ENCODE data around the gene CRADD.

Gene CRADD

DNA sequence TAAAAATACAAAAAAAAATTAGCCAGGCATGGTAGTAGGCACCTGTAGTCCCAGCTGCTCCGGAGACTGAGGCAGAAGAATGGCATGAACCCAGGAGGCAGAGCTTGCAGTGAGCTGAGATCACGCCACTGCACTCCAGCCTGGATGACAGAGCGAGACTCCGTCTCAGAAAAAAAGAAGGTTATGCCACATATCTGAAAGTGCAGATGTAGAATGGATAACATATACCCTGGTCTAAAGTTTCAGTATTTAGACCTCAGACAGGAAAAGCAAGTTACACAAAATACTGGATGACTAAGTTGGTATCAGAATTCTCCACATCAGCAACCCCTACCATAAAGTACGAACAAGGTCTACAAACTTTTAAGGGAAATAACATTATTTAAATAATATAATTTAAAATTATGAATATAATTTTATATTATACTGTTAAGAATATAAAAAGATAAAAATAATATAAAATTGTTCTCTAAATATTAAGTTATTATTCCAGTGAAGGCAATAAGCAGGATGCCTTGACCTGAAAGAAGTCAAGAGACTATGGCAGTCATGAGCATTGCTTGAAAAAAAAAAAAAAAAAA lies 169.9 kb downstream of the CRADD start:
- Histone ChIP-seq H3K36me3 (ENCODE audit: control insufficient read depth, insufficient read depth, low read length) (no peaks in the 10 kb centered on the region), H3K27ac (ENCODE audit: low read depth, low read length, severe bottlenecking) (no peak overlapping the region), H3K9me3 (ENCODE audit: control insufficient read depth, low read length) (no peaks in the 10 kb centered on the region), H3K4me3 (ENCODE audit: extremely low read depth, insufficient read depth, low read length, poor library complexity, severe bottlenecking) (no peak overlapping the region), H3K4me1 (ENCODE audit: control insufficient read depth, insufficient read depth, low read length, poor library complexity, severe bottlenecking) (no peaks in the 10 kb centered on the region)
- 83 to 98% methylated on average over 1 to 4 of the region's 5 CpGs for WGBS, 2 experiments (ENCODE audit: insufficient coverage in 2 of 2)

DNA sequence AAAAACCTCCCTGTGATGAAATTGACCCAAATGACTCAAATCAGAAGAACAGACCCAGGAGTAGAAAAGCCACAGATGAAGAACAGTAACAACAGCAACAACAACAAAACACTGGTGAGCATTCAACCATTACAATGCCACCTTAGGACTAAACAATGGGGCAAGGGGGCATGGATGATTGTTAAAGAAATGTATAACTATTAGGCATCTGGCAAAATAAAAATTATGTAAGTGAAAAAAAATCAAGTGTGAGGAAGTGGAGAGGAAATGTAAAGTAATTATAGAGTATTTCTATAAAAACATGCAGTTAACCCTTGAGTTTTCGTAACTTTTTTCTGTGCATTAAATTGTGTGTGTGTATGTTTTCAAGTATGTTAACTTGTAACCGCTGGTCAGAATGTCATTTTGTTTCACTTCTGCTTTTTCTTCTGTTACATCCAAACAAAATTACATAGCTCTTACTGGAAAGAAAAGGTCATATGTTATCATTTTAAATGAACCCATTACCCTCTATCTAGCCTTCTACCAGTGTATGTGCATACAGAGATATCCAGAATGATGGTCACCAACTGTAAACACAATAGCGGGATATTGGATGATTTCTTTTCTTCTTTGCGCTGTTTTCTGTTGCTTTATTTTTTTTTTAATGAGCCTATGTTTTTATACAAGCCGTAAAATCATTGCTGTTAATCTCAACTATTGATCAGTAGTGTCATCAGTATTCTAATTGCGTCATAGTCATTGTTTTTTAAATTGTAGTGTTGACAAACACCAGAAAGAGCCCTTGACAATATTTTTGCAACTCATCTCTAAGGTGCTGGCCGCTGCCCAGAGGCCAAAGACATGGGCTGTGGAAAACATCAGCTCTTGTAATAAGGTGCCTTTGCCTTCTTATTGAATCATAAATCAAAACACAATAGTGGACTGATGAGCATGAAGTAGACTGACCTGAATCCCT lies 170.6 kb downstream of the CRADD start:
- H3K36me3 ChIP-seq (ENCODE audit: control insufficient read depth, insufficient read depth, low read length): no peaks in the 10 kb centered on the region
- H3K4me3 ChIP-seq (ENCODE audit: extremely low read depth, insufficient read depth, low read length, poor library complexity, severe bottlenecking): no peak overlapping the region
- 100% methylated on average over 4 of the region's 7 CpGs; no CpG with 5 or more reads in 1 of the 2 experiments for WGBS, 2 experiments (ENCODE audit: insufficient coverage in 2 of 2)
- no peak overlapping the region for H3K27ac ChIP-seq (ENCODE audit: low read depth, low read length, severe bottlenecking)
- H3K9me3 ChIP-seq (ENCODE audit: control insufficient read depth, low read length): no peaks in the 10 kb centered on the region
- H3K4me1 ChIP-seq (ENCODE audit: control insufficient read depth, insufficient read depth, low read length, poor library complexity, severe bottlenecking): no peaks in the 10 kb centered on the region

DNA sequence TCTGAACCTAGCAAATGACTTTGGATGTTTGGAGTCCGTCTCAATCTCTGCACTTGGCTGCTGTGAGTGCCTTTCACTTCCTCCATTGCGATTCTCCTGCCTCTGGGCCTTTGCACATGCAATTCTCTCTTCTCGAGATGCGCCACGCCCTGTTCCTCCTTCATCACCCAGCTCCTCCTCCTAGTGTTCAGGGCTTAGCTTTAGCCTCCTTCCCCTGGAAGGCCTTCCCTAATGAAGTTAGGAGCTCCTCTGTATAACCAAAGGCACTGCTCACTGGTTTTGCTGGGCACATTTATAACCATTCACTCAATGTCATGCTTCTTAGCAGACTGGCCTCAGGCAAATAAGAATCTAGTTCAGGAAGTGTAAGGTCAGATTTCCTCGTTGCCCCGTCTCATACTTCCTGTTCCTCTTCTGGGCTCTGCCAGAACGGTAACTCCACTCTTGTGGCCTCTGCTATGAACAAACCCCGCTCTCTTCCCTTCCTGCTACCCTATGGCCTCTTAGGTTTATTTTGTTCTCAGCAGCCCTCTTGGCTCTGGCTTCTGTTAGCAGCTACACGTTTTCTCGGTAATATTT lies 171.4 kb downstream of the CRADD start:
- no peak overlapping the region for H3K27ac ChIP-seq (ENCODE audit: low read depth, low read length, severe bottlenecking)
- H3K4me3 ChIP-seq (ENCODE audit: extremely low read depth, insufficient read depth, low read length, poor library complexity, severe bottlenecking): no peak overlapping the region
- 92 to 97% methylated on average over 9 to 11 of the region's 11 CpGs for WGBS, 2 experiments (ENCODE audit: insufficient coverage in 2 of 2)
- no peaks in the 10 kb centered on the region for H3K36me3 ChIP-seq (ENCODE audit: control insufficient read depth, insufficient read depth, low read length)
- H3K4me1 ChIP-seq (ENCODE audit: control insufficient read depth, insufficient read depth, low read length, poor library complexity, severe bottlenecking): no peaks in the 10 kb centered on the region
- no peaks in the 10 kb centered on the region for H3K9me3 ChIP-seq (ENCODE audit: control insufficient read depth, low read length)

DNA sequence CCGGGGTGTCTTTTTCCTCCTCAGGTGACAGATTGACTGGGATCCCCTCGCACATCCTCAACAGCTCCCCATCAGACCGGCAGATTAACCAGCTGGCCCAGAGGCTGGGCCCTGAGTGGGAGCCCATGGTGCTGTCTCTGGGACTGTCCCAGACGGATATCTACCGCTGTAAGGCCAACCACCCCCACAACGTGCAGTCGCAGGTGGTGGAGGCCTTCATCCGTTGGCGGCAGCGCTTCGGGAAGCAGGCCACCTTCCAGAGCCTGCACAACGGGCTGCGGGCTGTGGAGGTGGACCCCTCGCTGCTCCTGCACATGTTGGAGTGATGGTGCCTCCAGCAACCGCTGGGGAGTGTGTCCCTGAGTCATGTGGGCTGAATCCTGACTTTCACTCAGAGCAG lies 172.8 kb downstream of the CRADD start:
- H3K36me3 ChIP-seq (ENCODE audit: control insufficient read depth, insufficient read depth, low read length): no peaks in the 10 kb centered on the region
- no peak overlapping the region for H3K27ac ChIP-seq (ENCODE audit: low read depth, low read length, severe bottlenecking)
- no peak overlapping the region for H3K4me3 ChIP-seq (ENCODE audit: extremely low read depth, insufficient read depth, low read length, poor library complexity, severe bottlenecking)
- no peaks in the 10 kb centered on the region for H3K9me3 ChIP-seq (ENCODE audit: control insufficient read depth, low read length)
- no peaks in the 10 kb centered on the region for H3K4me1 ChIP-seq (ENCODE audit: control insufficient read depth, insufficient read depth, low read length, poor library complexity, severe bottlenecking)
- 98 to 100% methylated on average over 11 to 13 of the region's 15 CpGs for WGBS, 2 experiments (ENCODE audit: insufficient coverage in 2 of 2)

DNA sequence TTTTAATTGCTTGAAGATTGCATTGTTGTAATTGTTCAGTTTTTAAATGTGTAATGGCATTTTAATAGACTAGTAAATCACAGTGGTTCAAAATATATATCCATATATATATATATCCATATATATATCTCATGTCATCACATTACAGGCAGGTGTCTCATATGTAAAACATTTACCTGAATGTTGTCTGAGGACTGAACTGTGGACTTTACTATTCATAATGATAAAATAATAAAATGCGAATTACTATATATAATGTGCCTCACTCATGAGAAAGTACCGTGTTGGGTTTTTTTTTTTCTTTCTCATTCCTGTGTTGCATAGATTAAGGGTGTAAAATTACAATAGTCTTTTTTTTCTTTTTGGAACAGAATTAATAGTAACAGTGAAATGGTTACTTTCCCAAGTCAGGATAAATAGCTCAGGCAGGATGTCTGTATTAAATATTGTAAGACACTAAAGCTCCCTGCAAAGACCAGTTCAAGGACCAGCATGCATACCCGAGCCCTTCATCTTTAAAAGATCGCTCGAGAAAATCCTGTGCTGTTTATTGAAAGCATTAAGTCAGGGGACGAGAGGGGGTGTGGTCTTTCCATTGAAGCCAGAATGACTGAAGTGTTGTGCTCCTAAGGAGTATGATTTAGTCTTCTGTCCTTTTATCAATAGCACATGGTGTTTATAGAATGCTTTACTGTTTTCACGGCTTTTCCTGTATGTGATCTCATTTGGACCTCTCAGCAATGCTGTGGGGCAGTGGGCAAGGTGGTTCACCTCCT lies 173.5 kb downstream of the CRADD start:
- H3K27ac ChIP-seq (ENCODE audit: low read depth, low read length, severe bottlenecking): no peak overlapping the region
- no peak overlapping the region for H3K4me3 ChIP-seq (ENCODE audit: extremely low read depth, insufficient read depth, low read length, poor library complexity, severe bottlenecking)
- H3K36me3 ChIP-seq (ENCODE audit: control insufficient read depth, insufficient read depth, low read length): no peaks in the 10 kb centered on the region
- H3K9me3 ChIP-seq (ENCODE audit: control insufficient read depth, low read length): no peaks in the 10 kb centered on the region
- WGBS, 2 experiments (ENCODE audit: insufficient coverage in 2 of 2): 90 to 100% methylated on average over 4 to 5 of the region's 7 CpGs
- no peaks in the 10 kb centered on the region for H3K4me1 ChIP-seq (ENCODE audit: control insufficient read depth, insufficient read depth, low read length, poor library complexity, severe bottlenecking)

DNA sequence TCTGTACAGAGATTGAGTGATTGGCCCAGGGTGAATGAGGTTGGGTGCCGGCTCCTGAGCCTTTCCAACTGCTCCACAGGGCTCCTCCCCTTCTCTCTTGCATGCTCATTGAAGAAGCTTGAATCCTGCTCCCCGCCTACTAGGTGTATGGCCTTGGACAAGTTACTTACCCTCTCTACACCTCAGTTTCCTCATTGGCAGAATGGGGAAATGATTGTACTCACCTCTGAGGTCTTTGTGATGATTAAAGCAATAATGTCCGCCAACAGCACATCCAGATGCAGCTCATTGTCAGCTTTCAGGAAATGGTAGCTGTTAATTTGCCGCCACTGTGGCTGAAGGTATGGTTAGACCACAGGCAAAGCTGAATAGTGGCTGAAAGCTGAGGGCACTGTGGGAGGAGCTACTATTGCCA lies 174.1 kb downstream of the CRADD start:
- Histone ChIP-seq H3K9me3 (ENCODE audit: control insufficient read depth, low read length) (no peaks in the 10 kb centered on the region), H3K4me3 (ENCODE audit: extremely low read depth, insufficient read depth, low read length, poor library complexity, severe bottlenecking) (no peak overlapping the region), H3K36me3 (ENCODE audit: control insufficient read depth, insufficient read depth, low read length) (no peaks in the 10 kb centered on the region), H3K4me1 (ENCODE audit: control insufficient read depth, insufficient read depth, low read length, poor library complexity, severe bottlenecking) (no peaks in the 10 kb centered on the region), H3K27ac (ENCODE audit: low read depth, low read length, severe bottlenecking) (no peak overlapping the region)
- 94 to 100% methylated on average over 2 of the region's 4 CpGs for WGBS, 2 experiments (ENCODE audit: insufficient coverage in 2 of 2)

DNA sequence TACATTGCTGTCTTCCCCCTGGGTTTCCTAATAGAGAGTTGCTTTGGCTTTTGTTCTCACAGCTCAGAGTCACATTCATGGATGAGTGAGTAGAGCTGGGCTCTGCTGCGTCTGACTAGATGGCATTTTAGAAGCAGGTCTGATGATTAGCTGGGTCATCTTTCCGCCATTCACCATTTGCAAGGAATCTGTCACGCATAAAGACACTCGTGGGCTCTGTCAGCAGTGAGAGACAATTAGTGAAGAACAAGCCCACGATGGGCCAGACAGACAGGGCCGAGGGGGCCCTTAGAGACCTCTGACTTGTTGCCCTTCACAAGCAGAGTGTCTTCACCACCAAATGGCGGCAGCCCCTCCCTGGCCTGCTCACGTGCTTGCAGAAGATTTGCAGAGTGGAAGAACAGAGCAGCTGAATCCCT lies 175.0 kb downstream of the CRADD start:
- H3K27ac ChIP-seq (ENCODE audit: low read depth, low read length, severe bottlenecking): no peak overlapping the region
- 80% methylated on average over 8 of the region's 8 CpGs for WGBS, 2 experiments (ENCODE audit: insufficient coverage in 2 of 2)
- no peak overlapping the region for H3K4me3 ChIP-seq (ENCODE audit: extremely low read depth, insufficient read depth, low read length, poor library complexity, severe bottlenecking)
- H3K36me3 ChIP-seq (ENCODE audit: control insufficient read depth, insufficient read depth, low read length): no peaks in the 10 kb centered on the region
- no peaks in the 10 kb centered on the region for H3K9me3 ChIP-seq (ENCODE audit: control insufficient read depth, low read length)
- H3K4me1 ChIP-seq (ENCODE audit: control insufficient read depth, insufficient read depth, low read length, poor library complexity, severe bottlenecking): no peaks in the 10 kb centered on the region

DNA sequence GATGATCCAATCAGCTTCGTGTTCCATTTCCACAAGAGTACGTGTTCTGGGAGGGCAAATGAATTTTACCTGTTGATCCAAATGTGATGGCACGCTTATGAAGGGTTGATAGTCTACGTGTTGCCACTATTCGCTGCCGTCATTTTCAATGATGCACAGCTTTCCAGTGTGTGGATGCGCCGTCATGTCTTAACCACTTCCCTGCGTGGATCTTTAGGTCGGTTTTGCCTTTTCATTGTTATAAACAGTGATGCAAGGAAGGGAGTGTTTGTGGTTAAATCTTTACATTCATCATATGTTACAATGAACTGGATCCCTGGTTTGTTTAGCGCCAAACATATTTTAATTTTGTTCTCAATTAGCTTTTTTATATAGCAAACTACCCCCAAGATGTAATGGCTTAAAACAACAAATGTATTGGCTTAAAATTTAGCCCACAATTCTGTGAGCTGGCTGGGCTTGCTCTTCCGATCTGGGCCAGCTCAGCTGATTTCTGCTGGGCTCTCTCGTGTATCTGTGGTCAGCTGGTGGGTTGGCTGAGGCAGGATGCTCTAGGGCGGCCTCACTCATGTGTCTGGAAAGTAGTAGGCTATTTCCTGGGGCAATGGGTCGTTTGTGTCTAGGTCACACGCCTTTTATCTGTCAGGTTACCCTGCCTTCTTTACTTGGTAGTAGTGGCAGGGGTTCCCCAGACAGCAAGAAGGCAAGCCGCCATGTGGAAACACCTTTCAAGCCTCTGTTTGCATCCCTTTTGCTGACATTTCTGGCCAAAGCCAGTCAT lies 176.7 kb downstream of the CRADD start:
- Histone ChIP-seq H3K27ac (ENCODE audit: low read depth, low read length, severe bottlenecking) (no peak overlapping the region), H3K4me1 (ENCODE audit: control insufficient read depth, insufficient read depth, low read length, poor library complexity, severe bottlenecking) (no peaks in the 10 kb centered on the region), H3K9me3 (ENCODE audit: control insufficient read depth, low read length) (no peaks in the 10 kb centered on the region), H3K36me3 (ENCODE audit: control insufficient read depth, insufficient read depth, low read length) (no peaks in the 10 kb centered on the region), H3K4me3 (ENCODE audit: extremely low read depth, insufficient read depth, low read length, poor library complexity, severe bottlenecking) (no peak overlapping the region)
- WGBS, 2 experiments (ENCODE audit: insufficient coverage in 2 of 2): 93 to 95% methylated on average over 9 to 12 of the region's 17 CpGs

DNA sequence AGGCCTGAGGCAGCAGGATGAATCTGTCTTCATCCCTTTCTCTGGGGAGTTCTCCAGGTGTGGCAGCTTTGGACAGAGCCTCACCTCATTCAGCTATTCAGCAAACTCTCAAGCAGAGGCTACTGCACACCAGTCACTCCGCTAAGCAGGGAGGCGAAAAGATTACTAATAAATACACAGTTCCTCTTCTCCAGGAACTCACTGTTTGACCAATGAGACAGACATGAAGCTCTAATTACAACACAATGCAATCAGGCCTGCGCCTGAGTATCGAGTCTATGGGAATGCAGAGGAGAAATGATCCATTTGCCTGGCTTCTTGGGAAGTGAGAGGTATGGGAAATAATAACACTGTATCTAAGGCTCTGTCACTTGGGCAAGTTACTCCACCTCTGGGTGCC lies 178.1 kb downstream of the CRADD start:
- Histone ChIP-seq H3K36me3 (ENCODE audit: control insufficient read depth, insufficient read depth, low read length) (no peaks in the 10 kb centered on the region), H3K27ac (ENCODE audit: low read depth, low read length, severe bottlenecking) (no peak overlapping the region), H3K4me3 (ENCODE audit: extremely low read depth, insufficient read depth, low read length, poor library complexity, severe bottlenecking) (no peak overlapping the region), H3K4me1 (ENCODE audit: control insufficient read depth, insufficient read depth, low read length, poor library complexity, severe bottlenecking) (no peaks in the 10 kb centered on the region), H3K9me3 (ENCODE audit: control insufficient read depth, low read length) (no peaks in the 10 kb centered on the region)
- 93% methylated on average over 2 of the region's 4 CpGs; no CpG with 5 or more reads in 1 of the 2 experiments for WGBS, 2 experiments (ENCODE audit: insufficient coverage in 2 of 2)

DNA sequence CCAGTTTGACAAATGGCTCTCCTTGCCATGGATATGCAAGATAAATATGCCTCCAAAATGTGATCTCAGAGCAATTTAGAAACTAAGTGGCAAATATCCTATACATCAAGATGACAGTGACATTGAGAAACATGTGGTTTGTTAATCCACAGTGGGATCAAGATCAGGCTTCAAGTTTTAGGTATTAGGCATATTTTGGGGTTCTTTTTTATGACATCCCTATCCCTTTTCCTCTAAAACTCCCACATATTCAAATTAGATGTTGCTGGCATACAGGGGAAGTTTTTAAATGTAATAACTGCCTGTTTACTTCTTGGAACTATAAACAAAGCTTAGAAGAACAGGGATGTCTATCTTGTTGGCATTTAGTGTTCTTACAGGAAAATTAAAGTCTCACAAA lies 179.4 kb downstream of the CRADD start:
- Histone ChIP-seq H3K9me3 (ENCODE audit: control insufficient read depth, low read length) (no peaks in the 10 kb centered on the region), H3K36me3 (ENCODE audit: control insufficient read depth, insufficient read depth, low read length) (no peaks in the 10 kb centered on the region), H3K4me3 (ENCODE audit: extremely low read depth, insufficient read depth, low read length, poor library complexity, severe bottlenecking) (no peak overlapping the region), H3K4me1 (ENCODE audit: control insufficient read depth, insufficient read depth, low read length, poor library complexity, severe bottlenecking) (no peaks in the 10 kb centered on the region), H3K27ac (ENCODE audit: low read depth, low read length, severe bottlenecking) (no peak overlapping the region)

Measured in mesodermal cell (in vitro differentiated cells).